ENCODE results near the gene GRM8. TPM values are rescaled to one million over a fixed set of nuclear protein-coding genes. Genes with fewer than 3 reads are reported as not detected.
"Not testable (repeated sequence)": the region's sequence is repeated elsewhere in the genome, so short reads cannot be mapped to it uniquely, and the experiment has no call there.

GRM8 gene
- total RNA-seq, 1 experiment from 2014 or later, result 0.80 TPM

- no peaks in the 10 kb centered on the region for H3K9me3 ChIP-seq (ENCODE audit: low read depth, low read length, poor library complexity, severe bottlenecking)
- H3K4me3 ChIP-seq (ENCODE audit: low read depth, low read length, poor library complexity, severe bottlenecking), result no peak overlapping the region
- CTCF ChIA-PET, result no interaction called here
- POLR2A ChIA-PET (ENCODE audit: low non-redundant PET), result interaction anchor here (0.6 kb wide), 1 partner anchor 90 kb away, joined by 4 read pairs; no protein-coding TSS in a partner anchor
- no peak for DNase-seq (ENCODE audit: low spot score)
- TF ChIP-seq EZH2 (IDR thresholded peaks at IDR 0.05; ENCODE audit: borderline replicate concordance, low read depth, low read length, poor library complexity, severe bottlenecking) (no peak), CTCF (conservative IDR thresholded peaks at IDR 0.05; ENCODE audit: low read depth, low read length) (no peak)
- intact Hi-C loops (cut with micrococcal nuclease; ENCODE audit: unreplicated experiment), result no loop called here
- H3K27me3 ChIP-seq (replicated peaks; ENCODE audit: insufficient read depth, low read depth, low read length, poor library complexity), result no peaks in the 10 kb centered on the region
- no TSS peak for BruUV-seq (replicated peaks)
- no peaks in the 10 kb centered on the region for H3K36me3 ChIP-seq (ENCODE audit: insufficient read depth, low read length, poor library complexity, severe bottlenecking)
- no peak overlapping the region for H3K27ac ChIP-seq (ENCODE audit: low read depth, low read length, poor library complexity, severe bottlenecking)
- H3K4me1 ChIP-seq (ENCODE audit: insufficient read depth, low read length, poor library complexity, severe bottlenecking), result no peaks in the 10 kb centered on the region
Observed at GRCh38 chr7:126839624-126840023, 413.1 kb downstream of the GRM8 start.

- Histone ChIP-seq H3K27ac (ENCODE audit: low read depth, low read length, poor library complexity, severe bottlenecking) (no peak overlapping the region), H3K4me1 (ENCODE audit: insufficient read depth, low read length, poor library complexity, severe bottlenecking) (no peaks in the 10 kb centered on the region), H3K4me3 (ENCODE audit: low read depth, low read length, poor library complexity, severe bottlenecking) (no peak overlapping the region), H3K27me3 (replicated peaks; ENCODE audit: insufficient read depth, low read depth, low read length, poor library complexity) (no peaks in the 10 kb centered on the region), H3K36me3 (ENCODE audit: insufficient read depth, low read length, poor library complexity, severe bottlenecking) (no peaks in the 10 kb centered on the region), H3K9me3 (ENCODE audit: low read depth, low read length, poor library complexity, severe bottlenecking) (no peaks in the 10 kb centered on the region)
- no TSS peak for BruUV-seq (replicated peaks)
- DNase-seq (ENCODE audit: low spot score), result no peak
- intact Hi-C loops (cut with micrococcal nuclease; ENCODE audit: unreplicated experiment), result no loop called here
- POLR2A ChIA-PET (ENCODE audit: low non-redundant PET), result no interaction called here
- CTCF ChIA-PET, result no interaction called here
- TF ChIP-seq CTCF (conservative IDR thresholded peaks at IDR 0.05; ENCODE audit: low read depth, low read length) (no peak), EZH2 (IDR thresholded peaks at IDR 0.05; ENCODE audit: borderline replicate concordance, low read depth, low read length, poor library complexity, severe bottlenecking) (no peak)
Observed at GRCh38 chr7:126838194-126838593, 414.5 kb downstream of the GRM8 start.

- H3K4me3 ChIP-seq (ENCODE audit: low read depth, low read length, poor library complexity, severe bottlenecking); H3K9me3 ChIP-seq (ENCODE audit: low read depth, low read length, poor library complexity, severe bottlenecking); DNase-seq (ENCODE audit: low spot score); H3K4me1 ChIP-seq (ENCODE audit: insufficient read depth, low read length, poor library complexity, severe bottlenecking); intact Hi-C loops (cut with micrococcal nuclease; ENCODE audit: unreplicated experiment); BruUV-seq (replicated peaks); H3K36me3 ChIP-seq (ENCODE audit: insufficient read depth, low read length, poor library complexity, severe bottlenecking); POLR2A ChIA-PET (ENCODE audit: low non-redundant PET); H3K27me3 ChIP-seq (replicated peaks; ENCODE audit: insufficient read depth, low read depth, low read length, poor library complexity); CTCF ChIA-PET; H3K27ac ChIP-seq (ENCODE audit: low read depth, low read length, poor library complexity, severe bottlenecking): not testable (repeated sequence)
Observed at GRCh38 chr7:126831241-126831640, 421.5 kb downstream of the GRM8 start.

GRCh38 chr7:126820925-126821324 is 431.8 kb downstream of the GRM8 start:
- intact Hi-C loops (cut with micrococcal nuclease; ENCODE audit: unreplicated experiment), result no loop called here
- Histone ChIP-seq H3K9me3 (ENCODE audit: low read depth, low read length, poor library complexity, severe bottlenecking) (no peaks in the 10 kb centered on the region), H3K36me3 (ENCODE audit: insufficient read depth, low read length, poor library complexity, severe bottlenecking) (no peaks in the 10 kb centered on the region), H3K27ac (ENCODE audit: low read depth, low read length, poor library complexity, severe bottlenecking) (no peak overlapping the region), H3K4me3 (ENCODE audit: low read depth, low read length, poor library complexity, severe bottlenecking) (no peak overlapping the region), H3K4me1 (ENCODE audit: insufficient read depth, low read length, poor library complexity, severe bottlenecking) (no peaks in the 10 kb centered on the region), H3K27me3 (replicated peaks; ENCODE audit: insufficient read depth, low read depth, low read length, poor library complexity) (peaks cover 10% of the 10 kb centered on the region)
- no peak for DNase-seq (ENCODE audit: low spot score)
- BruUV-seq (replicated peaks), result no TSS peak
- POLR2A ChIA-PET (ENCODE audit: low non-redundant PET), result interaction anchor here (0.6 kb wide), 1 partner anchor 208 kb away, joined by 7 read pairs; no protein-coding TSS in a partner anchor
- TF ChIP-seq EZH2 (IDR thresholded peaks at IDR 0.05; ENCODE audit: borderline replicate concordance, low read depth, low read length, poor library complexity, severe bottlenecking) (no peak), CTCF (conservative IDR thresholded peaks at IDR 0.05; ENCODE audit: low read depth, low read length) (no peak)
- CTCF ChIA-PET, result no interaction called here
